ENCODE results near the gene MRPL46.

MRPL46 gene

GRCh38 chr15:88428053-88428452 is 39.1 kb downstream of the MRPL46 start:
- POLR2A ChIA-PET = no interaction called here
- no peak for DNase-seq (ENCODE audit: extremely low spot score)
- no peak for TF ChIP-seq CTCF (IDR thresholded peaks at IDR 0.05; ENCODE audit: control extremely low read depth, extremely low read depth, low read depth, missing control alignments)
- CTCF ChIA-PET = interaction anchor here (1.3 kb wide), 1 partner anchor 27 kb away, joined by 3 read pairs; no protein-coding TSS in a partner anchor

GRCh38 chr15:88426304-88426703 is 40.9 kb downstream of the MRPL46 start:
- CTCF ChIA-PET = interaction anchor here (0.9 to 1.6 kb wide), 2 partner anchors 9 to 10 kb away, joined by 3 to 5 read pairs; no protein-coding TSS in a partner anchor
- POLR2A ChIA-PET = no interaction called here
- no peak for DNase-seq (ENCODE audit: extremely low spot score)
- TF ChIP-seq CTCF (IDR thresholded peaks at IDR 0.05; ENCODE audit: control extremely low read depth, extremely low read depth, low read depth, missing control alignments) = no peak

DNA sequence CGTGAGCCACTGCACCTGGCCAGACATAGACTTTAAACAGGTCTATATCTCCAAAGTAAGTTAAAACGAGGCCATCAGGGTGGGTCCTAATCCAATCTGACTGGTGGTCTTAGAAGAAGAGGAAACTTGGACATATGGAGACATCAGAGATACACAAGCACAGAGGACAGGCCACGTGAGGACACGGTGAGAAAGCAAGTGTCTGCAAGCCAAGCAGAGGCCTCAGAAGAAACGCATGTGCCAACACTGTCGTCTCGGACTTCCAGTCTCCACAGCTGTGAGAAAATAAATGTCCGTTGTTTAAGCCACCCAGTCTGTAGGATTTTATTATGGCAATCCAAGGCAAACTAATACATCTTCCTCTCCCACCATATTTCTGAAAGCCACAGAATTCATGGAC is 43.9 kb downstream of the MRPL46 start:
- no peak for DNase-seq (ENCODE audit: extremely low spot score)
- TF ChIP-seq CTCF (IDR thresholded peaks at IDR 0.05; ENCODE audit: control extremely low read depth, extremely low read depth, low read depth, missing control alignments) = no peak
- ChIA-PET CTCF (no interaction called here), POLR2A (no interaction called here)

- DNase-seq (ENCODE audit: extremely low spot score) = no peak
- CTCF ChIA-PET = no interaction called here
- no peak for TF ChIP-seq CTCF (IDR thresholded peaks at IDR 0.05; ENCODE audit: control extremely low read depth, extremely low read depth, low read depth, missing control alignments)
- POLR2A ChIA-PET = no interaction called here
These were observed 47.4 kb downstream of the MRPL46 start for GRCh38 chr15:88419830-88420229.

All from GM10248 (cell line).